C4-2B (cell line): Measurements from ENCODE around the gene DTD1.

Source experiments
- H3K27ac ChIP-seq: fragments of 450-650 bp; 2 replicates; pipeline ENCODE4 v1.5.1; 2017
- ZFX ChIP-seq: fragments of 450-650 bp; IDR thresholded peaks from 2 replicates; pipeline ENCODE4 v1.6.1; 2017
- TF ChIP-seq, protein P1 (sequence below): fragments of 450-650 bp; conservative IDR thresholded peaks from 2 replicates; pipeline ENCODE4 v1.5.1; 2017; ENCODE audit warnings: mild to moderate bottlenecking

The DTD1 gene

DNA sequence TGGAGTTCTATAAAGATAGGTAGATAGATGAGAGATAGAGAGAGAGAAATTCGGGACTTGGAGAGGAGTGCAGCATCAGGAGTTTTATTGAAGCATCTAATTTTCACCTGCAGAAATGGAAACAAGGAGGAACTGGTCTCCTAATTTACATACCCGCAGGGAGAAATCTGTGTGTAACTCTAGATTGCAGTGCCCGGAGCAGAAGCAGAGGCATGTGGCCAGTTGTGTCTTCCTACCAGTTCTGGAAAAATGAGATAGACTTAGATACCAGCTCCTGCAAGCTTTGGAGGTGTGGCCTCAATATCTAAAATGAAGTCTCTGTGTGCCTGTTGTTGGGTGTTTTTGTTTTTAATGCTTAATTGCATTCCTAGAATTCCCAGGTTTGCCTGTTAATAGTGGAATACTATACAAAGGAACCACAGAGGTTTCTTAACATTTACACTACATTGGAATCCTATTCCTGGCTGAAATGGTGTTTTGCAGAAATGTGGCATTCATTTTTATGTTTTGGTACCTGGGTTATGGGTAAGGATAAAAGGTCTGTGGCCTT, 57.4 kb downstream of the DTD1 start:
- TF ChIP-seq, protein P1, sequence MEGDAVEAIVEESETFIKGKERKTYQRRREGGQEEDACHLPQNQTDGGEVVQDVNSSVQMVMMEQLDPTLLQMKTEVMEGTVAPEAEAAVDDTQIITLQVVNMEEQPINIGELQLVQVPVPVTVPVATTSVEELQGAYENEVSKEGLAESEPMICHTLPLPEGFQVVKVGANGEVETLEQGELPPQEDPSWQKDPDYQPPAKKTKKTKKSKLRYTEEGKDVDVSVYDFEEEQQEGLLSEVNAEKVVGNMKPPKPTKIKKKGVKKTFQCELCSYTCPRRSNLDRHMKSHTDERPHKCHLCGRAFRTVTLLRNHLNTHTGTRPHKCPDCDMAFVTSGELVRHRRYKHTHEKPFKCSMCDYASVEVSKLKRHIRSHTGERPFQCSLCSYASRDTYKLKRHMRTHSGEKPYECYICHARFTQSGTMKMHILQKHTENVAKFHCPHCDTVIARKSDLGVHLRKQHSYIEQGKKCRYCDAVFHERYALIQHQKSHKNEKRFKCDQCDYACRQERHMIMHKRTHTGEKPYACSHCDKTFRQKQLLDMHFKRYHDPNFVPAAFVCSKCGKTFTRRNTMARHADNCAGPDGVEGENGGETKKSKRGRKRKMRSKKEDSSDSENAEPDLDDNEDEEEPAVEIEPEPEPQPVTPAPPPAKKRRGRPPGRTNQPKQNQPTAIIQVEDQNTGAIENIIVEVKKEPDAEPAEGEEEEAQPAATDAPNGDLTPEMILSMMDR: no peak
- no peak for TF ChIP-seq ZFX
- no peak overlapping the region for H3K27ac ChIP-seq

DNA sequence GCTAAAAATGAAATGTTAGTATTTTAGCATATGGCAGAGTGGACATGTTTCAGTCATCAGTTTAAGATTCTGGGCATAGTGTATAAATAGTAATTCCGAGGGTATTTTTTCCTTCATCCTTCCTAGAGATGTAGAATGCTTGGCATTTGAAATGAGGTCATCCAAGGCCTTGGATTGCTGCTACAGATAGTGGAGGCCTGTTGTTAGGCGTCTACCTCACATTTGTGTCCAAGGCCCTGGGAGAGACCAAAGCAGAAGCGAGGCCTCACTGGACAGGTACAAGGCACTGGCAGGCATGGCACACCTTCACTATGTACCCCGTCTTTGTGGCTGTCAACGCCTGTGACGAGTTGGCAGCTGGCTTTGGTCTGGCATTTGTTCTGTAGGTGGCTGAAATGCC, 58.0 kb downstream of the DTD1 start:
- TF ChIP-seq, protein P1: no peak
- TF ChIP-seq ZFX: no peak
- H3K27ac ChIP-seq: no peak overlapping the region

DNA sequence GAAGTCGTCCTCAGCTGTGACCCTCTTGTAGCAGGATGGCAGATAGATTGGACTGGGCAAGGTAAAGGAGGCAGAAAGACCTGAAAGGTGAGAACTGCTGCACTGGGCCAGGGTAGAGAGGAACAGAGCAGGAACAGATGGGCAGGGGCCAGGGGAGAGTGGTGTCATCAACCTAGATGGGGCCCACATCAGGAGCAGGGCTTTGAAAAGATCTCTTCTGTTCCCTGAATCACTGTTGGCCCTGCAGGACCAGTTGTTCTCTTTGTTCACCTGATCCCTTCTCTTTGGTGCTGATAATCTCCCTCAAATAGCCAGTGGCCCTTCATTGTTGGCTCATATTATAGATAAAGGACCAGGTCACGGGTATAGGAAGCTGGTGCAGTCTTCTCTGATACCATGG, 59.9 kb downstream of the DTD1 start:
- H3K27ac ChIP-seq: no peak overlapping the region
- no peak for TF ChIP-seq ZFX
- TF ChIP-seq, protein P1: no peak

DNA sequence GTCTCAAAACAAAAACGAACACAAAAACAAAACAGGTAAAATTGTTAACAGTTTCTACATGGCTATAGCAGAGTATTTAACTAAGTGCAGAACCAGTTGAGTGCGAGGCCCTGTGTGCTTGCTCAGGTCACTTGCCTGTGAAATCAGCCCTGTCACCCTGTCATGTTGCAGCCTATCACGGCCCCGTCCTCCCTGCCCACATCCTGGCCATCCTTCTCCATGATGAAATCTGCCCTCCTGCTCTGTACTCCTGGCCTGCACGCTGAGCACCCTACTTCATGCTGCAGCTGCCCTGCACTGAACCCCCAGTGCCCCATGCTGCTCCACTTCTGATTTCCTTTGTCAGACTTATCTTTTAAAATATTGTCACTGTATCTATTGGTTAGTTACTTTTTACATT, 62.4 kb downstream of the DTD1 start:
- no peak overlapping the region for H3K27ac ChIP-seq
- TF ChIP-seq ZFX: no peak
- TF ChIP-seq, protein P1: no peak

DNA sequence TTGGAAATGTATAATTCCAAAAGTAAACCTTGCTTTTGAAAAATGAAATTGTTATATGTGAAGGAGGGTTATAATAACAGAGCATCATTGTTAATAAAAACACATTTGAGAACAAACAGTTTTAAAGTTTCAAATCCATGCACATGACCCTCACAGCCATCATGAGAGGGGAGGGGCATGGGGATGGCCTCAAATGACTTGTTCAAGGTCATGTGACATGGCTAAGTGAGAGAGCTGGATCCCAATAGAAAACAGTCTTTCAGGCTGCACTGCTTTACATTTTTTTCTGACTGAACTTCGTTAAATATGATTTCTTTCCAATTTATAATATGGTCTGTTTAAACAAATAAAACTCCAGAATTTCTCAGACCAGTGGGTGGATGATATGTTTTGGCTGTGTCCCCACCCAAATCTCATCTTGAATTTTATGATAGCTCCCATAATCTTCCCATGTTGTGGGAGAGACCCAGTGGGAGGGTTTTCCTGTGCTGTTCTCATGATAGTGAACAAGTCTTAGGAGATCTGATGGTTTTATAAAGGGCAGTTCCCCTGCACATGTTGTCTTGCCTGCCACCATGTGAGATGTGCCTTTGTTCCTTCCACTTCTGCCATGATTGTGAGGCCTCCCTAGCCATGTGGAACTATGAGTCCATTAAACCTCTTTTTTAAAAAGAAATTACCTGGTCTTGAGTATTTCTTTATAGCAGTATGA, 66.0 kb downstream of the DTD1 start:
- TF ChIP-seq ZFX: no peak
- TF ChIP-seq, protein P1: no peak
- no peak overlapping the region for H3K27ac ChIP-seq

DNA sequence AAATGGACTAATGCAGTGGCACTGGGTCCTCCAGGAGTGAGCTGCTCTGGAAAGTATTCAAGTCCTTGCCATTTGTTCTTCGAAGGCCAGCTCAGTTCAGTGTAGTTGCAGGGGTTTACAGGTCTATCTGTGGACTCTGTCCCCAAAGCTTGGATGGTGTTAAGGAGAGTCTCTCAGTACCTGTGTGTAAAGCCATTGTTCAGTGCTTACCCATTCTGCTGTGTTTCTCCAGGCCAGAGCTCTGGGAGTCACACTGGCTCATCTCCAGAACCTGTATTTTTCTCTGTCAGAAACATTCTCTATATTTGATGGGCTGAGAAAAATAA, 66.6 kb downstream of the DTD1 start:
- TF ChIP-seq, protein P1: no peak
- no peak for TF ChIP-seq ZFX
- no peak overlapping the region for H3K27ac ChIP-seq

DNA sequence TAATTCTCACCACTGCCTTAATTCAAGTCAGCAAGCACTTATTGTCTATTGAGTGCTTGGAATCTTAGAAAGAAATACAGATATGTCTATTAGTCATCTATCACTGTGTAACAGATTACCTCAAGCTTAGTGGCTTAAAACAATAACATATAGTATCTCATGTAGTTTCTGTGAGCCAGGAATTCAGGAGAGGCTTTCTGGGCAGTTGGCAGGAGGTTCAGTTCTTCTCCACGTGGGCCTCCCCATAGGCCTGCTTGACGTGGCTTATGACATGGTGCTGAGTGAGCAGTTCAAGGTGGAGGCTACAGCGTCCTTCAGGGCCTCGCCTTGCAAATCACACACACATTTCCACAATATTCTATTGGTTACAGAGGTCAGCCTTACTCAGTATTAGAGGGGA, 69.7 kb downstream of the DTD1 start:
- no peak for TF ChIP-seq ZFX
- TF ChIP-seq, protein P1: no peak

More for the DNA sequence above, 69.7 kb downstream of the DTD1 start:
- no peak overlapping the region for H3K27ac ChIP-seq
